WERI-Rb-1 (cell line): ENCODE measurements around the gene NDUFAF4.

Experiments
- DNase-seq: peaks from one replicate; pipeline ENCODE4 v3.0.0-alpha.2; 2020
- H3K27ac ChIP-seq: fragments of 250-450 bp; sonication (Bioruptor Pico); 2 replicates; pipeline ENCODE4 v1.5.1; 2020; ENCODE audit warnings: mild to moderate bottlenecking, moderate library complexity
- H3K27me3 ChIP-seq: fragments of 250-450 bp; sonication (Bioruptor Pico); 2 replicates; pipeline ENCODE4 v1.5.1; 2021; ENCODE audit warnings: mild to moderate bottlenecking, low read depth, moderate library complexity; ENCODE audit not compliant: insufficient read depth, severe bottlenecking
- H3K36me3 ChIP-seq: fragments of 250-450 bp; sonication (Bioruptor Pico); 2 replicates; pipeline ENCODE4 v1.5.1; 2020; ENCODE audit warnings: mild to moderate bottlenecking, moderate library complexity
- H3K4me3 ChIP-seq: 2 replicates; pipeline ENCODE4 v1.5.1; 2011; ENCODE audit warnings: low read depth, mild to moderate bottlenecking, control low read depth, low read length
- H3K9me3 ChIP-seq: fragments of 250-450 bp; sonication (Bioruptor Pico); 2 replicates; pipeline ENCODE4 v1.5.1; 2021; ENCODE audit warnings: mild to moderate bottlenecking, moderate library complexity; ENCODE audit not compliant: severe bottlenecking
- TF ChIP-seq, protein P1 (sequence below): IDR thresholded peaks from 2 replicates; pipeline ENCODE4 v1.5.1; 2011; ENCODE audit warnings: low read depth, mild to moderate bottlenecking, control low read depth, inconsistent platforms, low read length

NDUFAF4 gene

DNA sequence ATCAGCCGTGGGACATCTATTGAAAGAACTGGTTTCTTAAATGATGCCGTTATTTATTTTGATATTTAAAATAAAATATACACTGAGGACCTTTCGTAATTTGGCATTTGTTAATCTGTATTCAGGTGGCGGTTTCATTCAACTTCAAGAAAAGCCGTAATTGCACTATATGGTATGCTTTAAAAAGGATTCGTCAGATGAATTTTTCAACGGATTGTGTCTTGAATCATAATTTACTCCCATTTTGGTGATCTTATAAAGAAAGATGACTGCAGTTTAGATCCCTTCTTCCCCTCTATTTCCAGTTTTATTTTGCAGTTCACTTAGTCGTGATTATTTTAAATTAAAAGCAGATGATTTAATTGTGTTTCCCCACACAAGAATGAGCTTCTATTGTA, 27.6 kb upstream of the NDUFAF4 start:
- TF ChIP-seq, protein P1, sequence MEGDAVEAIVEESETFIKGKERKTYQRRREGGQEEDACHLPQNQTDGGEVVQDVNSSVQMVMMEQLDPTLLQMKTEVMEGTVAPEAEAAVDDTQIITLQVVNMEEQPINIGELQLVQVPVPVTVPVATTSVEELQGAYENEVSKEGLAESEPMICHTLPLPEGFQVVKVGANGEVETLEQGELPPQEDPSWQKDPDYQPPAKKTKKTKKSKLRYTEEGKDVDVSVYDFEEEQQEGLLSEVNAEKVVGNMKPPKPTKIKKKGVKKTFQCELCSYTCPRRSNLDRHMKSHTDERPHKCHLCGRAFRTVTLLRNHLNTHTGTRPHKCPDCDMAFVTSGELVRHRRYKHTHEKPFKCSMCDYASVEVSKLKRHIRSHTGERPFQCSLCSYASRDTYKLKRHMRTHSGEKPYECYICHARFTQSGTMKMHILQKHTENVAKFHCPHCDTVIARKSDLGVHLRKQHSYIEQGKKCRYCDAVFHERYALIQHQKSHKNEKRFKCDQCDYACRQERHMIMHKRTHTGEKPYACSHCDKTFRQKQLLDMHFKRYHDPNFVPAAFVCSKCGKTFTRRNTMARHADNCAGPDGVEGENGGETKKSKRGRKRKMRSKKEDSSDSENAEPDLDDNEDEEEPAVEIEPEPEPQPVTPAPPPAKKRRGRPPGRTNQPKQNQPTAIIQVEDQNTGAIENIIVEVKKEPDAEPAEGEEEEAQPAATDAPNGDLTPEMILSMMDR, result no peak
- peak overlapping the region; percentile 85 for H3K4me3 ChIP-seq

DNA sequence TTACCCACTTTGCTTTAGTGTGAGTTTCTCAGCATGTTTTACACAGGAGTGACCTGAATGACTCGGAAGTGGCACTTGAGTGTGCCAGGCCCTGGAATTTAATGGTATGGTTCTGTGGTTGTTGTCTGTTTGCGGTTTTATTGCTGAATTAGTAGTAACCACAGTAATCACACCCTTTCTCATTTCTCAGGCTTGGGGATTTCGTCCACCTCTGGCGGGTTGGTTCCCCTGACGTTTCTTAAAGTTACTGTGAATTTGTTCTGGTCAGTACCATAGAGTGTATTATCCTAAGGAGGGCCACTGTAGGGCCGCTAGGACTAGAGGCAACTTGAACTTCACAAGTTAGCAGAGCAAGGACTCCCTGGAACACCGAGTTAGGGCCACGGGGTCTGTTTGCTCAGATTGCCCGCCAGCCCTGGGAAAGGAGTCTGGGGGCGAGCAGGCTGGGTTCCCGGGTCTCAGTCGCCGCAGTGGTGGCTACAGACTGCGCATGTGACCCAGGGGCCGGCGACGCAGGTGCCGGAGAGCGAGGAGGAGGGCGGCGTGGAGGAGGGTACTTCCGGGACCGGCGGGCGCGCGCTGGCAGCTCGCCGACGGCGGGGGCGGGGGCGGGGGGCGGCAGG, 26.3 kb upstream of the NDUFAF4 start:
- Histone ChIP-seq H3K36me3 (no peaks in the 10 kb centered on the region; the same call in 1 of the 2 replicates), H3K9me3 (no peaks in the 10 kb centered on the region), H3K4me3 (peak overlapping the region; percentile 75), H3K27me3 (no peaks in the 10 kb centered on the region), H3K27ac (peak overlapping the region; percentile 80)
- no peak for DNase-seq
- TF ChIP-seq, protein P1, result no peak

More for the DNA sequence above, 27.6 kb upstream of the NDUFAF4 start:
- DNase-seq, result no peak
- Histone ChIP-seq H3K27me3 (no peaks in the 10 kb centered on the region), H3K27ac (peak overlapping the region; percentile 60), H3K36me3 (no peaks in the 10 kb centered on the region; the same call in 1 of the 2 replicates), H3K9me3 (no peaks in the 10 kb centered on the region)

DNA sequence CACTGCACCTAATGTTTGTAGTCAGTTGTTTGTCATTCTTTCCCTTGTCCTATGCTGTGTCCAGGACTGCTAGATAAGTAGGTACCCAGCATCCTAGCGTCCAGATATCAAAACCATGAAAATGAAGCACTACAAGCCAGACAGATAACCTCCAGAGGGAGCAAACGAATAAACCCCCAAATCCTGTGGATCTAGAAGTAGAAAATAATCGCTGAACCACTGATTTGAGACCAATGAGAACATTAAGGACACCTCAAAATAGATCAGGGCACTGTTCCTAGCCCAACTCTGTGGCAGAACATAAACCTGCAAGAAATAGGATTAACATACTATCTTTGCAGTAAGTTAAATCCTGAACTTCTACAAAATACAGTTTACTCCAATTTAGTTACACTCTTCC, 25.7 kb upstream of the NDUFAF4 start:
- no peaks in the 10 kb centered on the region for H3K27me3 ChIP-seq
- TF ChIP-seq, protein P1, result no peak
- no peak for DNase-seq
- peak overlapping the region; percentile 75 for H3K4me3 ChIP-seq
- H3K27ac ChIP-seq, result no peak overlapping the region
- H3K36me3 ChIP-seq, result no peaks in the 10 kb centered on the region; the same call in 1 of the 2 replicates
- no peaks in the 10 kb centered on the region for H3K9me3 ChIP-seq

DNA sequence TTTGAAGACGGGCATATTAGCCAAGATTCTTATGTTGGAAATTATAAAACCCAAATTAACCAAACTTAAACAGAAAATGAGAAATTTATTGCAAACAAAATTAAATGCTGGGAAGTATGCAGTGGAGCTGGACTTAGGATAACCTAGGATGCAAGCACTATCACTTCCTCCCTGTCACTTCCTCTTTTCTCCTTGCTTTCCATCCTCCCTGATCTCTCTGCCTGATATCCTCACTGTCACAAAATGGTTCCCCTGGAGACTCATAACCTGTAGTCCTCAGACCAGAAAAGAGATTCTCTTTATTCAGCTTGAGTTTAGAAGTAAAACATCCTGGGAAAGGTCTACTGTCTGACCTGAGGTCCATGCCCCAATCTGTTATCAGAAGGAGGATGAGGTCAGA, 19.4 kb upstream of the NDUFAF4 start:
- Histone ChIP-seq H3K27ac (no peak overlapping the region), H3K36me3 (no peaks in the 10 kb centered on the region), H3K27me3 (no peaks in the 10 kb centered on the region), H3K4me3 (no peak overlapping the region), H3K9me3 (no peaks in the 10 kb centered on the region)
- DNase-seq, result no peak
- TF ChIP-seq, protein P1, result no peak

DNA sequence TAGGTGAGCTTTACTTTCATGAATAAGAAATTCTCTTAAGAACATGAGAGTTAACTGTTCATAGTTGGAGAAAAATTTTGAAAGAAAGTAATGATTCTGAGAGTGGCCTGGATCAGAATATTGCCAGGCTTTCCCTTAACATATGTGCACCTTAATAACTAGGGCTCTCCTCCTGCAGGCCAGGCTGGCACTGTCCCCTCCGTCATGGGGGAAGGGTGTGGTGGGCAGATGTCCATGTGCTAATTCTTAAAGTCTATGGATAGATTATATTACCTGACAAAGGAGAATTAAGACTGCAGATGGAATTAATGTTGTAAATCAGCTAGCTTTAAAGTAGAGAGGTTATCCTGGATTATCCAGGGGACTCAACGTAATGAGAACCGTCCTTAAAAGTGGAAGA, 15.9 kb upstream of the NDUFAF4 start:
- peak; percentile 91 for DNase-seq
- Histone ChIP-seq H3K9me3 (no peaks in the 10 kb centered on the region), H3K27ac (peak overlapping the region; percentile 36), H3K27me3 (no peaks in the 10 kb centered on the region), H3K4me3 (no peak overlapping the region), H3K36me3 (no peaks in the 10 kb centered on the region)
- TF ChIP-seq, protein P1, result no peak

DNA sequence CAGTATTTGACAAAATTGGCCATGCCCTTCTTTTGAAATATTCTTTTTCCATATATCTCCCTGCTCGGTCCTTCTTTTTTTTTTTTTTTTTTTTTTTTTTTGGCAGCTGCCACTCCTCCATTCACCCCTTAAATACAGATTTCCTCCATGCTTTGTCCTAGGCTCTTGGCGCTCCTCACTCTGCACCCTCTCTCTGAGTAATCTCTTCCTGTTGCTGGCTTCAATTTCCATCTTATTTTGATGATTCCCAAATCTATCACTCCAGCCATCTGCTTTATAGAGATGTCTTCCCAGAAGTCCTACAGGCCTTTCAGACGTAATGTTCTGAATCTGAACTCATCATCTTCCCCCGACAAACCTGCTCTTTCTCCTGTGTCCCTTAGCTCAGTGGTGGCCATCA, 14.1 kb upstream of the NDUFAF4 start:
- Histone ChIP-seq H3K27me3 (no peaks in the 10 kb centered on the region), H3K27ac (no peak overlapping the region), H3K9me3 (no peaks in the 10 kb centered on the region), H3K36me3 (no peaks in the 10 kb centered on the region), H3K4me3 (no peak overlapping the region)
- TF ChIP-seq, protein P1, result no peak
- DNase-seq, result no peak
